HG03460 (cell line): ENCODE data around the gene SKIC2.
A peak's percentile ranks its signal among the peaks of the same experiment; 100 is the strongest.

ENCODE experiments used
- ATAC-seq: cut with Tn5 transposase; IDR thresholded peaks from one replicate; pipeline ENCODE4 v1.9.1; 2021; ENCODE audit not compliant: unreplicated experiment

SKIC2 gene

GRCh38 chr6:31945507-31946369 lies 13.2 kb upstream of the SKIC2 start, which contains the start of gene CFB:
TSS of gene CFB (plus strand) at chr6:31946095. CDS start at chr6:31946222, 127 bp downstream.
- ATAC-seq = no peak

GRCh38 chr6:31946370-31946885 lies 12.5 kb upstream of the SKIC2 start:
- no peak for ATAC-seq

GRCh38 chr6:31947070-31947675 lies 11.8 kb upstream of the SKIC2 start:
- no peak for ATAC-seq

GRCh38 chr6:31947864-31948263 lies 11.1 kb upstream of the SKIC2 start:
- ATAC-seq = no peak

GRCh38 chr6:31948306-31948705 lies 10.7 kb upstream of the SKIC2 start:
- no peak for ATAC-seq

- no peak for ATAC-seq
Measured at GRCh38 chr6:31948753-31949413, 10.1 kb upstream of the SKIC2 start.

- no peak for ATAC-seq
Measured at GRCh38 chr6:31949926-31950548, 8.9 kb upstream of the SKIC2 start.

- no peak for ATAC-seq
Measured at GRCh38 chr6:31952140-31952805, 6.7 kb upstream of the SKIC2 start.

GRCh38 chr6:31952890-31953289 lies 6.1 kb upstream of the SKIC2 start:
- ATAC-seq = no peak

GRCh38 chr6:31954511-31954910 lies 4.5 kb upstream of the SKIC2 start:
- ATAC-seq = no peak

GRCh38 chr6:31956796-31957195 lies 2.2 kb upstream of the SKIC2 start:
- ATAC-seq = no peak

- peak; percentile 2 for ATAC-seq
Measured at GRCh38 chr6:31958412-31958740, 599 bp upstream of the SKIC2 start.

GRCh38 chr6:31961616-31962015 lies 2.6 kb downstream of the SKIC2 start:
- no peak for ATAC-seq

GRCh38 chr6:31963921-31964320 lies 4.9 kb downstream of the SKIC2 start:
- no peak for ATAC-seq

GRCh38 chr6:31965700-31966099 lies 6.7 kb downstream of the SKIC2 start:
- ATAC-seq = no peak

- ATAC-seq = no peak
Measured at GRCh38 chr6:31966506-31966905, 7.5 kb downstream of the SKIC2 start.

- no peak for ATAC-seq
Measured at GRCh38 chr6:31966997-31967925, 8.3 kb downstream of the SKIC2 start.

- no peak for ATAC-seq
Measured at GRCh38 chr6:31967926-31968320, 8.9 kb downstream of the SKIC2 start.

GRCh38 chr6:31968326-31968725 lies 9.4 kb downstream of the SKIC2 start:
- no peak for ATAC-seq
